GM21447 (cell line): ENCODE measurements around the gene ANXA6.
"Not testable (repeated sequence)": the region's sequence is repeated elsewhere in the genome, so short reads cannot be mapped to it uniquely, and the experiment has no call there.

Experiments used
- ATAC-seq: cut with Tn5 transposase; IDR thresholded peaks from one replicate; pipeline ENCODE4 v1.9.1; 2021; ENCODE audit not compliant: unreplicated experiment

ANXA6 gene

GRCh38 chr5:151181818-151182523 is 24.4 kb upstream of the ANXA6 start:
- ATAC-seq, result no peak

- no peak for ATAC-seq
Measured at GRCh38 chr5:151180291-151180690, 22.7 kb upstream of the ANXA6 start.

- ATAC-seq, result no peak
Measured at GRCh38 chr5:151179489-151179840, 21.9 kb upstream of the ANXA6 start.

GRCh38 chr5:151178777-151179488 is 21.4 kb upstream of the ANXA6 start:
- ATAC-seq, result no peak

- ATAC-seq, result no peak
Measured at GRCh38 chr5:151178372-151178771, 20.8 kb upstream of the ANXA6 start.

- ATAC-seq, result not testable (repeated sequence)
Measured at GRCh38 chr5:151176268-151176667, 18.7 kb upstream of the ANXA6 start.

- no peak for ATAC-seq
Measured at GRCh38 chr5:151174612-151175101, 17.1 kb upstream of the ANXA6 start.

- no peak for ATAC-seq
Measured at GRCh38 chr5:151173711-151174611, 16.4 kb upstream of the ANXA6 start.

GRCh38 chr5:151171529-151171928 is 13.9 kb upstream of the ANXA6 start:
- no peak for ATAC-seq

GRCh38 chr5:151168602-151169344 is 11.2 kb upstream of the ANXA6 start:
- ATAC-seq, result no peak

- ATAC-seq, result no peak
Measured at GRCh38 chr5:151167022-151167421, 9.4 kb upstream of the ANXA6 start.

- ATAC-seq, result peak; percentile 78
Measured at GRCh38 chr5:151164687-151165392, 7.3 kb upstream of the ANXA6 start.

GRCh38 chr5:151162776-151163175 is 5.2 kb upstream of the ANXA6 start:
- ATAC-seq, result no peak

- no peak for ATAC-seq
Measured at GRCh38 chr5:151159649-151160373, 2.2 kb upstream of the ANXA6 start.

- ATAC-seq, result no peak
Measured at GRCh38 chr5:151158287-151158661, 695 bp upstream of the ANXA6 start.

- no peak for ATAC-seq
Measured at GRCh38 chr5:151156507-151157420, 815 bp downstream of the ANXA6 start.

GRCh38 chr5:151155775-151156506 is 1.6 kb downstream of the ANXA6 start:
- ATAC-seq, result peak; percentile 24
